CD14-positive monocyte (primary cell): ENCODE results near the gene PIERCE2. TPM values are rescaled to one million over a fixed set of nuclear protein-coding genes. Genes with fewer than 3 reads are reported as not detected.
"Not testable (repeated sequence)": the region's sequence is repeated elsewhere in the genome, so short reads cannot be mapped to it uniquely, and the experiment has no call there.

ENCODE experiments used
- DNase-seq, 3 donors: peaks; one replicate each; pipeline ENCODE4 v3.0.0-alpha.2; 2011 to 2022
- H2AFZ ChIP-seq: 2 replicates; pipeline ENCODE4 v1.6.0; 2012; ENCODE audit warnings: mild to moderate bottlenecking, low read depth, low read length, inconsistent platforms; ENCODE audit not compliant: insufficient read depth, poor library complexity, severe bottlenecking
- H3K27ac ChIP-seq, 2 donors: 1 replicate in 1 of 2; 2 replicates in 1 of 2; pipeline ENCODE4 v1.5.1; 2012 to 2013; ENCODE audit warnings: low read length in 2 of 2, control low read depth in 1 of 2, inconsistent platforms in 1 of 2, low read depth in 1 of 2, mild to moderate bottlenecking in 1 of 2
- H3K27me3 ChIP-seq, 2 donors: one replicate each; pipeline versions ENCODE4 v1.6.0 to v1.6.1; 2011 to 2013; ENCODE audit warnings: low read length in 2 of 2; ENCODE audit not compliant: control insufficient read depth in 2 of 2, insufficient read depth in 2 of 2
- H3K36me3 ChIP-seq, 2 donors: replicated peaks in 1 of 2; 1 replicate in 1 of 2; 2 replicates in 1 of 2; pipeline versions ENCODE4 v1.5.1 to v1.6.1; 2012 to 2013; ENCODE audit warnings: low read length in 2 of 2, control low read depth in 1 of 2, inconsistent platforms in 1 of 2, mild to moderate bottlenecking in 1 of 2; ENCODE audit not compliant: insufficient read depth in 2 of 2, control insufficient read depth in 1 of 2
- H3K4me1 ChIP-seq, 2 donors: 1 replicate in 1 of 2; 2 replicates in 1 of 2; pipeline versions ENCODE4 v1.5.1 to v1.6.1; 2012 to 2013; ENCODE audit warnings: low read length in 2 of 2, control low read depth in 1 of 2, inconsistent platforms in 1 of 2, mild to moderate bottlenecking in 1 of 2, moderate library complexity in 1 of 2; ENCODE audit not compliant: insufficient read depth in 2 of 2, control insufficient read depth in 1 of 2
- H3K4me2 ChIP-seq: replicated peaks from 2 replicates; pipeline ENCODE3; 2012; ENCODE audit warnings: low read length, moderate library complexity, mild to moderate bottlenecking; ENCODE audit not compliant: poor library complexity, severe bottlenecking; ENCODE audit errors: extremely low read depth
- H3K4me3 ChIP-seq, 3 experiments: fragments of 200-600 bp in 1 of 3; sonication (generic) in 1 of 3; replicated peaks in 1 of 3; 1 replicate in 2 of 3; 2 replicates in 1 of 3; pipeline ENCODE4 v1.5.1; 2011 to 2013; ENCODE audit warnings: low read length in 3 of 3, mild to moderate bottlenecking in 3 of 3, control low read depth in 2 of 3, low read depth in 2 of 3, inconsistent platforms in 1 of 3, moderate library complexity in 1 of 3
- H3K79me2 ChIP-seq: 2 replicates; pipeline ENCODE4 v1.6.0; 2012; ENCODE audit warnings: mild to moderate bottlenecking, control low read depth, inconsistent platforms, low read length, moderate library complexity; ENCODE audit not compliant: insufficient read depth
- H3K9ac ChIP-seq: 2 replicates; pipeline ENCODE4 v1.6.0; 2017; ENCODE audit warnings: low read length, mild to moderate bottlenecking; ENCODE audit not compliant: insufficient read depth, poor library complexity, severe bottlenecking
- H3K9me3 ChIP-seq, 2 donors: replicated peaks in 1 of 2; 1 replicate in 1 of 2; 2 replicates in 1 of 2; pipeline versions ENCODE4 v1.5.1 to v1.6.1; 2012 to 2013; ENCODE audit warnings: low read length in 2 of 2, control low read depth in 1 of 2; ENCODE audit not compliant: control insufficient read depth in 1 of 2, insufficient read depth in 1 of 2
- H4K20me1 ChIP-seq: 2 replicates; pipeline ENCODE4 v1.6.0; 2012; ENCODE audit warnings: mild to moderate bottlenecking, low read length, control low read depth, moderate library complexity; ENCODE audit not compliant: insufficient read depth
- H3K27ac Mint-ChIP-seq, 7 donors: one replicate each; pipeline ENCODE4 v1.8.0; 2020; ENCODE audit warnings: mild to moderate bottlenecking in 7 of 7, mixed read lengths in 7 of 7, moderate library complexity in 6 of 7, inconsistent platforms in 2 of 7
- H3K27me3 Mint-ChIP-seq, 3 donors: one replicate each; pipeline ENCODE4 v1.8.0; 2021 to 2022; ENCODE audit warnings: low read depth in 3 of 3, mild to moderate bottlenecking in 3 of 3, mixed read lengths in 3 of 3, moderate library complexity in 3 of 3, inconsistent platforms in 1 of 3
- H3K36me3 Mint-ChIP-seq, 2 donors: one replicate each; pipeline ENCODE4 v1.8.0; 2020; ENCODE audit warnings: mixed read lengths in 2 of 2, inconsistent platforms in 1 of 2, mild to moderate bottlenecking in 1 of 2
- H3K4me1 Mint-ChIP-seq: one replicate; pipeline ENCODE4 v1.8.0; 2020; ENCODE audit warnings: mild to moderate bottlenecking, mixed read lengths
- H3K4me3 Mint-ChIP-seq, 2 donors: one replicate each; pipeline ENCODE4 v1.8.0; 2020; ENCODE audit warnings: mild to moderate bottlenecking in 2 of 2, mixed read lengths in 2 of 2, moderate library complexity in 1 of 2
- H3K9me3 Mint-ChIP-seq, 7 donors: one replicate each; pipeline ENCODE4 v1.8.0; 2020 to 2022; ENCODE audit warnings: mixed read lengths in 7 of 7, mild to moderate bottlenecking in 6 of 7, moderate library complexity in 6 of 7, inconsistent platforms in 2 of 7
- WGBS: methylation state at CpG from one replicate; pipeline ENCODE4 v1.1.5; 2013; ENCODE audit warnings: missing lambda C conversion rate; ENCODE audit not compliant: insufficient coverage; 5-methylcytosine and 5-hydroxymethylcytosine counted together
- intact Hi-C, 2 donors: fragments of 100-400 bp; cut with micrococcal nuclease; formaldehyde crosslinking; loops; one replicate each; pipeline versions ENCODE4 v1.15.0 to v1.15.1; 2023
- polyA plus RNA-seq, 3 donors: library from polyadenylated mRNA; depleted of rRNA in 1 of 3; unstranded in 2 of 3; stranded (reverse) in 1 of 3; fragments of 300-500 nt in 2 of 3; fragments of >200 nt in 1 of 3; fragmentation: Illumina TruSeq in 2 of 3; gene quantifications; 1 replicate in 2 of 3; 2 replicates in 1 of 3; pipeline ENCODE4 v1.2.3, GENCODE V29; 2012 to 2021

The PIERCE2 gene
- polyA plus RNA-seq, 3 donors: 0.13 to 1.3 (median 0.61) TPM

GRCh38 chr15:55445936-55446335 lies 37.6 kb downstream of the PIERCE2 start:
- H3K4me2 ChIP-seq, DNase-seq, H3K36me3 ChIP-seq, H3K4me3 Mint-ChIP-seq, H3K36me3 Mint-ChIP-seq, H3K4me3 ChIP-seq, H3K79me2 ChIP-seq, H3K27ac ChIP-seq, H2AFZ ChIP-seq, H3K27ac Mint-ChIP-seq, H4K20me1 ChIP-seq, H3K27me3 Mint-ChIP-seq, H3K9ac ChIP-seq, intact Hi-C loops, H3K4me1 Mint-ChIP-seq, H3K4me1 ChIP-seq, H3K27me3 ChIP-seq: not testable (repeated sequence)
- WGBS: 91% methylated on average over 14 of the region's 27 CpGs
- H3K9me3 ChIP-seq: peaks cover 11 to 23% of the 10 kb centered on the region in 2 donors
- peaks cover 12 to 42% (median 28%) of the 10 kb centered on the region in 7 donors for H3K9me3 Mint-ChIP-seq

GRCh38 chr15:55446379-55447029 lies 38.2 kb downstream of the PIERCE2 start:
- H3K27ac ChIP-seq, H3K4me3 Mint-ChIP-seq, DNase-seq, H4K20me1 ChIP-seq, intact Hi-C loops, H3K36me3 Mint-ChIP-seq, H3K27ac Mint-ChIP-seq, H3K4me1 Mint-ChIP-seq, H3K9ac ChIP-seq, H3K27me3 Mint-ChIP-seq, H3K4me2 ChIP-seq, H3K4me3 ChIP-seq, H3K4me1 ChIP-seq, H3K27me3 ChIP-seq, H3K79me2 ChIP-seq, H3K36me3 ChIP-seq, H2AFZ ChIP-seq: not testable (repeated sequence)
- WGBS: 98% methylated on average over 31 of the region's 41 CpGs
- peaks cover 11 to 23% of the 10 kb centered on the region in 2 donors for H3K9me3 ChIP-seq
- peaks cover 12 to 42% (median 28%) of the 10 kb centered on the region in 7 donors for H3K9me3 Mint-ChIP-seq

DNA sequence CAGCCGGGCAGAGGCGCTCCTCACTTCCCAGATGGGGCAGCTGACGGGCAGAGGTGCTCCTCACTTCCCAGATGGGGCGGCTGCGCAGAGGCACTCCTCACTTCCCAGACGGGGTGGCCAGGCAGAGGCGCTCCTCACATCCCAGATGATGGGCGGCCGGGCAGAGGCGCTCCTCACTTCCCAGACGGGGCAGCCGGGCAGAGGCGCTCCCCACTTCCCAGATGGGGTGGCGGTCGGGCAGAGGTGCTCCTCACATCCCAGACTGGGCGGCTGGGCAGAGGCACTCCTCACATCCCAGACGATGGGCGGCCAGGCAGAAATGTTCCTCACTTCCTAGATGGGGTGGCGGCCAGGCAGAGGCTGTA lies 38.7 kb downstream of the PIERCE2 start:
- H3K4me1 ChIP-seq, intact Hi-C loops, H3K79me2 ChIP-seq, H3K27me3 Mint-ChIP-seq, H3K27ac Mint-ChIP-seq, DNase-seq, H4K20me1 ChIP-seq, H3K4me1 Mint-ChIP-seq, H3K9ac ChIP-seq, H3K36me3 Mint-ChIP-seq, H3K4me2 ChIP-seq, H3K27me3 ChIP-seq, H2AFZ ChIP-seq, H3K4me3 ChIP-seq, H3K36me3 ChIP-seq, H3K4me3 Mint-ChIP-seq, H3K27ac ChIP-seq: not testable (repeated sequence)
- WGBS: 100% methylated on average over 5 of the region's 19 CpGs
- peaks cover 11 to 23% of the 10 kb centered on the region in 2 donors for H3K9me3 ChIP-seq
- peaks cover 12 to 42% (median 28%) of the 10 kb centered on the region in 7 donors for H3K9me3 Mint-ChIP-seq
